SK-N-MC (cell line): Measurements from ENCODE around the gene TSHZ1.

Source experiments
- EZH2 ChIP-seq: fragments of 200-600 bp; sonication (generic); IDR thresholded peaks from one replicate; pipeline ENCODE4 v1.6.1; 2017; ENCODE audit warnings: antibody characterized with exemption
- FOXP2 ChIP-seq: optimal IDR thresholded peaks from 2 replicates; pipeline ENCODE3; 2011; ENCODE audit warnings: mild to moderate bottlenecking, moderate library complexity; ENCODE audit not compliant: insufficient read depth; ENCODE audit errors: extremely low read length, control extremely low read depth
- POLR2AphosphoS5 ChIP-seq: IDR thresholded peaks from 2 replicates; pipeline ENCODE4 v1.6.1; 2012; ENCODE audit warnings: mild to moderate bottlenecking, low read depth, low read length, borderline replicate concordance

DNA sequence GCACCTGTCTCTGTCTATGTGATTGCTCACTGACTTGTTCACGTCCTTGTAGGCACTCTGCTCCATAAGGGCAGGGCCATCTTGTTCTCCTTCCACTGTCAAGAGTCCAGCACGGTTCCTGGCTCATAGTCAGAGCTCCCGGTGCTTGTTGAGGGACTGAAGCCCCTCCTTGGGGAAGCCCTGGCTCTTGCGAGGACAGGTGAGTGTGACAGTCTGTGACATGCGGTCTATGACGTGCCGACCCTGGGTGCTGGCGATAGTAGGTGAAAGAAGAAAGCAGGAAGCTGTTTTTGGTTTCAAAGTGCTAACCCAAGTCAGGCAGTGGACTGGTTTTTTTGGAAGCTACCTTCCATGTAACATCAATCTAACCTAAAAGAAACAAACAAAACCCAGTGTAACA, 18.8 kb downstream of the TSHZ1 start:
- no peak for TF ChIP-seq EZH2
- no peak for TF ChIP-seq POLR2AphosphoS5
- no peak for TF ChIP-seq FOXP2
